ENCODE measurements around the gene ARHGEF28.

GRCh38 chr5:73895471-73895870 is 269.5 kb downstream of the ARHGEF28 start:
- TF ChIP-seq, protein P1, sequence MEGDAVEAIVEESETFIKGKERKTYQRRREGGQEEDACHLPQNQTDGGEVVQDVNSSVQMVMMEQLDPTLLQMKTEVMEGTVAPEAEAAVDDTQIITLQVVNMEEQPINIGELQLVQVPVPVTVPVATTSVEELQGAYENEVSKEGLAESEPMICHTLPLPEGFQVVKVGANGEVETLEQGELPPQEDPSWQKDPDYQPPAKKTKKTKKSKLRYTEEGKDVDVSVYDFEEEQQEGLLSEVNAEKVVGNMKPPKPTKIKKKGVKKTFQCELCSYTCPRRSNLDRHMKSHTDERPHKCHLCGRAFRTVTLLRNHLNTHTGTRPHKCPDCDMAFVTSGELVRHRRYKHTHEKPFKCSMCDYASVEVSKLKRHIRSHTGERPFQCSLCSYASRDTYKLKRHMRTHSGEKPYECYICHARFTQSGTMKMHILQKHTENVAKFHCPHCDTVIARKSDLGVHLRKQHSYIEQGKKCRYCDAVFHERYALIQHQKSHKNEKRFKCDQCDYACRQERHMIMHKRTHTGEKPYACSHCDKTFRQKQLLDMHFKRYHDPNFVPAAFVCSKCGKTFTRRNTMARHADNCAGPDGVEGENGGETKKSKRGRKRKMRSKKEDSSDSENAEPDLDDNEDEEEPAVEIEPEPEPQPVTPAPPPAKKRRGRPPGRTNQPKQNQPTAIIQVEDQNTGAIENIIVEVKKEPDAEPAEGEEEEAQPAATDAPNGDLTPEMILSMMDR (IDR thresholded peaks at IDR 0.05) = no peak
- TF ChIP-seq POLR2AphosphoS5 (IDR thresholded peaks at IDR 0.05) = no peak
